KBM-7 (cell line): ENCODE results near the gene SERGEF.

Experiments used
- DNase-seq: peaks from one replicate; pipeline ENCODE4 v3.0.0-alpha.2; 2015
- in situ Hi-C: fragments of 300-500 bp; cut with MboI; formaldehyde crosslinking; loops from 2 replicates; pipeline ENCODE4 v1.14.3; 2020; ENCODE audit warnings: low sequenced_read_pairs, low pct_unique_long_range_greater_than_20kb, mixed read lengths

Gene SERGEF

GRCh38 chr11:18012906-18013781 lies at the start of gene SERGEF:
TSS of gene SERGEF (minus strand) at chr11:18013047. CDS start at chr11:18013010, 37 bp downstream.
- in situ Hi-C loops: no loop called here
- DNase-seq: peak; percentile 94

GRCh38 chr11:18061351-18061750 lies 48.5 kb upstream of the SERGEF start:
- in situ Hi-C loops: no loop called here

GRCh38 chr11:18056561-18057181 lies 43.8 kb upstream of the SERGEF start:
- in situ Hi-C loops: no loop called here
- DNase-seq: no peak

More at GRCh38 chr11:18061351-18061750, 48.5 kb upstream of the SERGEF start:
- no peak for DNase-seq

GRCh38 chr11:18054511-18055103 lies 41.8 kb upstream of the SERGEF start:
- peak; percentile 21 for DNase-seq
- in situ Hi-C loops: no loop called here

- DNase-seq: peak; percentile 58
- in situ Hi-C loops: no loop called here
These were observed 38.0 kb upstream of the SERGEF start for GRCh38 chr11:18050848-18051247.

- DNase-seq: no peak
- in situ Hi-C loops: no loop called here
These were observed 33.4 kb upstream of the SERGEF start, which contains the start of gene TPH1 for GRCh38 chr11:18046116-18046777. TSS of gene TPH1 (minus strand) at chr11:18046269. CDS start at chr11:18040762, 5,507 bp downstream.

GRCh38 chr11:18036456-18036855 lies 23.6 kb upstream of the SERGEF start:
- no peak for DNase-seq
- in situ Hi-C loops: no loop called here

GRCh38 chr11:18027475-18027874 lies 14.6 kb upstream of the SERGEF start:
- in situ Hi-C loops: no loop called here
- no peak for DNase-seq

- in situ Hi-C loops: no loop called here
These were observed 9.6 kb upstream of the SERGEF start for GRCh38 chr11:18022419-18022818.

GRCh38 chr11:18019650-18020049 lies 6.8 kb upstream of the SERGEF start:
- in situ Hi-C loops: no loop called here
- no peak for DNase-seq

More at GRCh38 chr11:18022419-18022818, 9.6 kb upstream of the SERGEF start:
- no peak for DNase-seq

GRCh38 chr11:18016789-18017188 lies 3.9 kb upstream of the SERGEF start:
- in situ Hi-C loops: no loop called here
- DNase-seq: no peak

GRCh38 chr11:18014876-18015275 lies 2.0 kb upstream of the SERGEF start:
- no peak for DNase-seq
- in situ Hi-C loops: no loop called here

- DNase-seq: no peak
- in situ Hi-C loops: no loop called here
These were observed 1.1 kb upstream of the SERGEF start for GRCh38 chr11:18013790-18014507.

- DNase-seq: peak; percentile 58
- in situ Hi-C loops: no loop called here
These were observed 533 bp downstream of the SERGEF start for GRCh38 chr11:18012122-18012905.

- peak; percentile 51 for DNase-seq
- in situ Hi-C loops: no loop called here
These were observed 1.2 kb downstream of the SERGEF start for GRCh38 chr11:18011633-18012032.

- in situ Hi-C loops: no loop called here
These were observed 1.8 kb downstream of the SERGEF start for GRCh38 chr11:18010977-18011586.

GRCh38 chr11:18010121-18010670 lies 2.7 kb downstream of the SERGEF start:
- in situ Hi-C loops: no loop called here
- DNase-seq: peak; percentile 13

More at GRCh38 chr11:18010977-18011586, 1.8 kb downstream of the SERGEF start:
- DNase-seq: peak; percentile 37
